Sigmoid colon (tissue), 7 donors: ENCODE results near the gene PDK1. TPM values are rescaled to one million over a fixed set of nuclear protein-coding genes. Genes with fewer than 3 reads are reported as not detected.

Source experiments
- DNase-seq: peaks from one replicate; pipeline ENCODE4 v3.0.0-alpha.2; 2019
- H3K27ac ChIP-seq, 4 donors: fragments of 200-600 bp; sonication (generic); one replicate each; pipeline ENCODE4 v1.5.1; 2016 to 2019; ENCODE audit warnings: mild to moderate bottlenecking in 1 of 4
- H3K27me3 ChIP-seq, 3 donors: fragments of 200-600 bp; sonication (generic); one replicate each; pipeline ENCODE4 v1.5.1; 2019; ENCODE audit warnings: mild to moderate bottlenecking in 1 of 3
- H3K36me3 ChIP-seq, 4 donors: fragments of 200-600 bp; sonication (generic); one replicate each; pipeline ENCODE4 v1.5.1; 2016 to 2019
- H3K4me1 ChIP-seq, 4 donors: fragments of 200-600 bp; sonication (generic); one replicate each; pipeline ENCODE4 v1.5.1; 2017 to 2019
- H3K4me3 ChIP-seq, 4 donors: fragments of 200-600 bp; sonication (generic); one replicate each; pipeline ENCODE4 v1.5.1; 2017 to 2019; ENCODE audit warnings: mild to moderate bottlenecking in 2 of 4, moderate library complexity in 1 of 4
- H3K9me3 ChIP-seq, 4 donors: fragments of 200-600 bp in 3 of 4; sonication (generic) in 3 of 4; one replicate each; pipeline versions ENCODE4 v1.5.1 to v1.6.1; 2013 to 2019
- CTCF ChIP-seq, 4 experiments: fragments of 450-650 bp in 3 of 4; fragments of 200-600 bp in 1 of 4; IDR thresholded peaks; one replicate each; pipeline ENCODE4 v1.5.1; 2016 to 2019; ENCODE audit warnings: antibody characterized with exemption in 4 of 4, mild to moderate bottlenecking in 3 of 4, moderate library complexity in 2 of 4
- EP300 ChIP-seq, 4 donors: sonication (generic); formaldehyde crosslinking; IDR thresholded peaks; one replicate each; pipeline ENCODE4 v1.6.1; 2017; ENCODE audit warnings: antibody characterized with exemption in 4 of 4
- POLR2A ChIP-seq, 2 donors: fragments of 450-650 bp; IDR thresholded peaks; one replicate each; pipeline ENCODE4 v1.6.1; 2016; ENCODE audit warnings: antibody characterized with exemption in 2 of 2, mild to moderate bottlenecking in 2 of 2, moderate library complexity in 2 of 2
- POLR2AphosphoS5 ChIP-seq, 4 donors: sonication (generic); formaldehyde crosslinking; IDR thresholded peaks; one replicate each; pipeline ENCODE4 v1.6.1; 2017; ENCODE audit warnings: antibody characterized with exemption in 4 of 4
- WGBS, 2 donors: extraction: QIAGEN DNeasy Blood & Tissue Kit; methylation state at CpG; one replicate each; pipeline ENCODE4 v1.1.7; 2013; 5-methylcytosine and 5-hydroxymethylcytosine counted together
- intact Hi-C: fragments of 100-400 bp; cut with DNase I; formaldehyde crosslinking; loops from one replicate; pipeline ENCODE4 v1.15.1; 2023
- polyA plus RNA-seq, 3 donors: library from polyadenylated mRNA; stranded (reverse); fragments of 200-250 nt; gene quantifications; one replicate each; pipeline ENCODE4 v1.2.3, GENCODE V29; 2013
- total RNA-seq, 4 donors: library from RNA; depleted of rRNA; stranded (reverse); fragments of >200 nt; gene quantifications; one replicate each; pipeline ENCODE4 v1.1.0, GENCODE V29; 2016
- donor health status: healthy with polysubstance abuse.
- donor health status: Bipolar disorder and iron deficiency.
- donor health status: healthy.

PDK1 gene
- total and polyA plus RNA-seq, 7 donors = 3.5 to 15.0 (median 6.4) TPM

DNA sequence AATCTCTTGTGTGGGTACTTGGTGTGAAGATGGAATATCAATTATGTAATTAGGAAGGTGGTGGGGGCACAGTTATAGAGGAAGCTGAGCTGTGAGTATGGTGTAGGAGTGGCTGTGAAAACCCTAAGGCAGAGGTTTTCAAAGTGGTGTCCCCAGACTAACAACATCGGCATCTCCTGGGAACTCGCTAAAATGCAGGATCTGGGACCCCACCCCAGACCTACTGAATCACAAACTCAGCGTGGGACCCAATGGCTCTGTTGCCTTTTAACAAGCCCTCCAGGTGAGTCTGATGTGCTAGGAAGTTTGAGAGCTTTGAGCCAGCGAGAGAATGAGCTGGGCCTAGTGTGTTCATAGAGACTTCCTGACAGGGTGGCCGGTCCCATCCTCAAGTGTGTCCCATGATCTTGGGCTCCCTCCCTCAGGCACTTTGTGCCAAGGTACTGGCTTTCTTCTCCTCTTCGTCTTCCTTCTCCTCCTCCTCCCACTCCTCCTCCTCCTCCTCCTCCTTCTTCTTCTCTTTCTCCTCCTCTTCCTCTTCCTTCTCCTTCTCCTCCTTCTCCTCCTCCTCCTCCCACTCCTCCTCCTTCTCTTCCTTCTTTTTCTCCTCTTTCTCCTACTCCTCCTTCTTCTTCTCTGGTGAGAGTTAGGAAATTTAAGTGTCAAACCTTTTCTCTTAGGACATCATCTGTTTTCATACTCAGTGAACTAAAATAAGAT lies 86.6 kb downstream of the PDK1 start:
- no peak for DNase-seq
- no peaks in the 10 kb centered on the region for H3K4me1 ChIP-seq
- H3K27ac ChIP-seq = no peak overlapping the region
- no peak for TF ChIP-seq POLR2AphosphoS5 (IDR thresholded peaks at IDR 0.05)
- no peak for TF ChIP-seq POLR2A (IDR thresholded peaks at IDR 0.05)
- no peak for TF ChIP-seq CTCF (IDR thresholded peaks at IDR 0.05)
- no peak for TF ChIP-seq EP300 (IDR thresholded peaks at IDR 0.05)
- intact Hi-C loops = no loop called here
- WGBS, 2 donors = 62 to 77% methylated on average over 6 of the region's 6 CpGs
- no peaks in the 10 kb centered on the region for H3K9me3 ChIP-seq
- no peaks in the 10 kb centered on the region for H3K36me3 ChIP-seq
- H3K4me3 ChIP-seq = no peak overlapping the region
- no peaks in the 10 kb centered on the region for H3K27me3 ChIP-seq

- intact Hi-C loops = no loop called here
- Histone ChIP-seq H3K36me3 (no peaks in the 10 kb centered on the region), H3K9me3 (peaks cover 0 to under 1% (median 0%) of the 10 kb centered on the region in 4 donors), H3K4me3 (no peak overlapping the region), H3K27ac (no peak overlapping the region), H3K4me1 (no peaks in the 10 kb centered on the region), H3K27me3 (no peaks in the 10 kb centered on the region)
- no peak for DNase-seq
- WGBS, 2 donors = 81 to 85% methylated on average over 6 of the region's 6 CpGs
- no peak for TF ChIP-seq POLR2A (IDR thresholded peaks at IDR 0.05)
- TF ChIP-seq EP300 (IDR thresholded peaks at IDR 0.05) = no peak
Observed at GRCh38 chr2:172643142-172643541, 87.3 kb downstream of the PDK1 start.

DNA sequence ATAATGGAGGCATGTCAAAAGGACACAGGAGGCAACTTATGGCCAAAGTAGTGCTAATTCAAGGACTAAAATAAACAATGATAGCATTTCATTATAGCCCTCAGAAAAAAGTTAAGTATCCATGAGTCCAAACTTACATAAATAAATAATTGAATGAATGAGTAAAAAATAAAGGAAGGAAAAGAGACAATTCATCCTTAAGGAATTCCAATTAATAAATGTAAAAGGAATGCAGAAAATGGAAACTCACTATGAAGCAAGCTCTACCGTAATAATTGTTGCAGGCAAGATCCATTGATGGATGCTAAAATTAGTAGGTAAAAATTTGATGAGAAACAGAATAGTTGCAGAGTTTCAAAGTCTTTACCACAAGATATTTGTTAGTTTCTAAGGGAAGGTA lies 91.5 kb downstream of the PDK1 start:
- Histone ChIP-seq H3K27ac (no peak overlapping the region), H3K4me3 (no peak overlapping the region), H3K27me3 (no peaks in the 10 kb centered on the region), H3K9me3 (peaks cover 0 to 5% (median 0%) of the 10 kb centered on the region in 4 donors), H3K36me3 (no peaks in the 10 kb centered on the region), H3K4me1 (no peaks in the 10 kb centered on the region)
- intact Hi-C loops = no loop called here
- WGBS, 2 donors = 91 to 97% methylated on average over 1 of the region's 1 CpG
- no peak for DNase-seq
- no peak for TF ChIP-seq CTCF (IDR thresholded peaks at IDR 0.05)
- no peak for TF ChIP-seq EP300 (IDR thresholded peaks at IDR 0.05)
- no peak for TF ChIP-seq POLR2AphosphoS5 (IDR thresholded peaks at IDR 0.05)
- TF ChIP-seq POLR2A (IDR thresholded peaks at IDR 0.05) = no peak

- H3K36me3 ChIP-seq = no peaks in the 10 kb centered on the region
- TF ChIP-seq POLR2AphosphoS5 (IDR thresholded peaks at IDR 0.05) (no peak), CTCF (IDR thresholded peaks at IDR 0.05) (no peak), EP300 (IDR thresholded peaks at IDR 0.05) (no peak), POLR2A (IDR thresholded peaks at IDR 0.05) (no peak)
- H3K9me3 ChIP-seq = peaks cover 0 to 4% (median 1%) of the 10 kb centered on the region in 4 donors
- H3K27ac ChIP-seq = no peak overlapping the region
- no peak overlapping the region for H3K4me3 ChIP-seq
- no peaks in the 10 kb centered on the region for H3K27me3 ChIP-seq
- H3K4me1 ChIP-seq = no peaks in the 10 kb centered on the region
- WGBS, 2 donors = 65 to 77% methylated on average over 8 of the region's 8 CpGs
- DNase-seq = no peak
- intact Hi-C loops = no loop called here
Observed at GRCh38 chr2:172655091-172655837, 99.4 kb downstream of the PDK1 start.

GRCh38 chr2:172655838-172656573 lies 100.1 kb downstream of the PDK1 start:
- H3K4me3 ChIP-seq = no peak overlapping the region
- H3K9me3 ChIP-seq = peaks cover 0 to 4% (median 1%) of the 10 kb centered on the region in 4 donors
- intact Hi-C loops = no loop called here
- 63 to 76% methylated on average over 5 of the region's 5 CpGs for WGBS, 2 donors
- DNase-seq = no peak
- H3K36me3 ChIP-seq = no peaks in the 10 kb centered on the region
- TF ChIP-seq POLR2AphosphoS5 (IDR thresholded peaks at IDR 0.05) (no peak), CTCF (IDR thresholded peaks at IDR 0.05) (no peak), EP300 (IDR thresholded peaks at IDR 0.05) (no peak), POLR2A (IDR thresholded peaks at IDR 0.05) (no peak)
- no peak overlapping the region for H3K27ac ChIP-seq
- H3K27me3 ChIP-seq = no peaks in the 10 kb centered on the region
- H3K4me1 ChIP-seq = no peaks in the 10 kb centered on the region
